HepG2 (cell line): ENCODE data around the gene SMARCA5. TPM values are rescaled to one million over a fixed set of nuclear protein-coding genes. Genes with fewer than 3 reads are reported as not detected.

Source experiments
- ATAC-seq: fragments of 200-7000 bp; cut with Tn5 transposase; 3 replicates; pipeline ENCODE4 v1.9.1; 2020; ENCODE audit warnings: mild to moderate bottlenecking, moderate library complexity
- BruUV-seq: library from RNA; stranded (reverse); fragments of 400-500 nt; replicated peaks from 2 replicates; lab custom pipeline; 2021; lab: Mats Ljungman, UMichigan
- CTCF ChIA-PET: fragments of 300-600 bp; formaldehyde crosslinking; extraction: SDS; loops from one replicate; lab custom pipeline; 2021; ENCODE audit warnings: low total read pairs, inconsistent platforms, low intra/inter-chr PET ratio; lab: Yijun Ruan, JAX
- POLR2A ChIA-PET: fragments of 350-600 bp; sonication (Branson Sonifier 250); formaldehyde crosslinking; loops from one replicate; lab custom pipeline; 2020; ENCODE audit warnings: antibody characterized with exemption, inconsistent platforms; lab: Yijun Ruan, JAX
- DNase-seq: peaks from one replicate; pipeline ENCODE4 v3.0.0-alpha.2; 2015; ENCODE audit warnings: low spot score
- FAIRE-seq: peaks from 3 replicates; lab custom pipeline; 2011; peaks lifted over from hg19 to GRCh38; lab: Jason Lieb, UNC
- H2AFZ ChIP-seq: one replicate; pipeline ENCODE4 v1.6.1; 2011; ENCODE audit warnings: low read length, inconsistent platforms
- H3K27ac ChIP-seq: fragments of 300-600 bp; 3 replicates; pipeline ENCODE4 v1.8.0; 2011; ENCODE audit warnings: mixed run types, mild to moderate bottlenecking, mixed read lengths, low read length, inconsistent platforms; ENCODE audit not compliant: insufficient read depth; ENCODE audit errors: extremely low read length
- H3K27me3 ChIP-seq, 2 experiments: fragments of 200-600 bp in 1 of 2; 2 replicates in 1 of 2; 3 replicates in 1 of 2; pipeline versions ENCODE4 v1.6.0 to v1.8.0; 2011; ENCODE audit warnings: low read length in 2 of 2, mild to moderate bottlenecking in 2 of 2, moderate library complexity in 2 of 2, inconsistent platforms in 1 of 2; ENCODE audit not compliant: insufficient read depth in 2 of 2, control insufficient read depth in 1 of 2
- H3K36me3 ChIP-seq, 2 experiments: fragments of 200-600 bp in 1 of 2; replicated peaks in 1 of 2; 2 replicates in 1 of 2; 3 replicates in 1 of 2; pipeline versions ENCODE4 v1.5.1 to v1.8.0; 2011; ENCODE audit warnings: low read length in 2 of 2, inconsistent platforms in 1 of 2; ENCODE audit not compliant: insufficient read depth in 2 of 2, control insufficient read depth in 1 of 2
- H3K4me1 ChIP-seq: 2 replicates; pipeline ENCODE4 v1.5.1; 2012; ENCODE audit warnings: low read length, inconsistent platforms; ENCODE audit not compliant: insufficient read depth
- H3K4me2 ChIP-seq: 2 replicates; pipeline ENCODE4 v1.6.0; 2011; ENCODE audit warnings: low read depth, low read length, inconsistent platforms
- H3K4me3 ChIP-seq, 3 experiments: fragments of 200-600 bp in 1 of 3; sonication (generic), shearing (Covaris generic) in 1 of 3; replicated peaks in 1 of 3; 2 replicates each; pipeline ENCODE4 v1.5.1; 2011 to 2016; ENCODE audit warnings: low read length in 3 of 3, inconsistent platforms in 2 of 3, low read depth in 2 of 3, mild to moderate bottlenecking in 2 of 3, control low read depth in 1 of 3, mixed read lengths in 1 of 3; ENCODE audit not compliant: insufficient read depth in 1 of 3
- H3K79me2 ChIP-seq: one replicate; pipeline ENCODE4 v1.6.1; 2011; ENCODE audit warnings: low read length, inconsistent platforms; ENCODE audit not compliant: insufficient read depth
- H3K9ac ChIP-seq: 2 replicates; pipeline ENCODE4 v1.6.0; 2011; ENCODE audit warnings: mild to moderate bottlenecking, low read depth, low read length, inconsistent platforms; ENCODE audit not compliant: insufficient read depth
- H3K9me3 ChIP-seq: 2 replicates; pipeline ENCODE4 v1.5.1; 2012; ENCODE audit warnings: mild to moderate bottlenecking, low read length
- H4K20me1 ChIP-seq: 2 replicates; pipeline ENCODE4 v1.6.0; 2011; ENCODE audit warnings: inconsistent platforms, mild to moderate bottlenecking, low read length, moderate library complexity; ENCODE audit not compliant: insufficient read depth
- AGO2 ChIP-seq: fragments of 200-400 bp; formaldehyde crosslinking; optimal IDR thresholded peaks from 2 replicates; pipeline ENCODE3; 2017; ENCODE audit warnings: mild to moderate bottlenecking, low read depth, low read length, moderate library complexity
- BATF2 ChIP-seq: sonication (generic); formaldehyde crosslinking; IDR thresholded peaks from 2 replicates; pipeline ENCODE4 v1.8.0; 2022; ENCODE audit warnings: mild to moderate bottlenecking, missing genetic modification reagents, moderate library complexity
- FOXO4 ChIP-seq: sonication (generic); formaldehyde crosslinking; conservative IDR thresholded peaks from 2 replicates; pipeline ENCODE4 v1.8.1; 2023; ENCODE audit warnings: missing genetic modification reagents
- GATA4 ChIP-seq: sonication (generic); IDR thresholded peaks from 2 replicates; pipeline ENCODE4 v1.6.1; 2016; ENCODE audit warnings: antibody characterized with exemption, low read depth, borderline replicate concordance
- KLF16 ChIP-seq, 2 experiments: sonication (generic) in 1 of 2; formaldehyde crosslinking in 1 of 2; IDR thresholded peaks; 2 replicates each; pipeline versions ENCODE4 v1.6.1 to v1.8.0; 2016 to 2023; ENCODE audit warnings: missing genetic modification reagents in 2 of 2, missing compliant biosample characterization in 1 of 2
- MEF2D ChIP-seq: sonication (generic); formaldehyde crosslinking; IDR thresholded peaks from 2 replicates; pipeline ENCODE4 v1.5.1; 2020; ENCODE audit warnings: mild to moderate bottlenecking, missing genetic modification reagents
- NCOA2 ChIP-seq: sonication (generic); formaldehyde crosslinking; IDR thresholded peaks from 2 replicates; pipeline ENCODE4 v1.8.0; 2022; ENCODE audit warnings: inconsistent platforms
- PATZ1 ChIP-seq: sonication (generic); formaldehyde crosslinking; IDR thresholded peaks from 2 replicates; pipeline ENCODE4 v1.4.0; 2020; ENCODE audit warnings: missing genetic modification reagents
- SNAPC2 ChIP-seq: sonication (generic); formaldehyde crosslinking; IDR thresholded peaks from 2 replicates; pipeline ENCODE4 v1.8.1; 2022; ENCODE audit warnings: mild to moderate bottlenecking, missing genetic modification reagents
- SOX5 ChIP-seq: IDR thresholded peaks from 2 replicates; pipeline ENCODE4 v1.6.1; 2016; ENCODE audit warnings: borderline replicate concordance
- TARDBP ChIP-seq: sonication (generic); formaldehyde crosslinking; IDR thresholded peaks from 2 replicates; pipeline ENCODE4 v1.8.0; 2022; ENCODE audit warnings: mild to moderate bottlenecking, missing genetic modification reagents
- TRAFD1 ChIP-seq: sonication (generic); formaldehyde crosslinking; IDR thresholded peaks from 2 replicates; pipeline ENCODE4 v1.5.1; 2020; ENCODE audit warnings: missing genetic modification reagents, mild to moderate bottlenecking, borderline replicate concordance
- ZFP1 ChIP-seq: IDR thresholded peaks from 2 replicates; pipeline ENCODE4 v1.6.1; 2016
- ZHX1 ChIP-seq: sonication (generic); formaldehyde crosslinking; IDR thresholded peaks from 2 replicates; pipeline ENCODE4 v1.8.1; 2022; ENCODE audit warnings: low read depth, mild to moderate bottlenecking, missing genetic modification reagents
- ZNF766 ChIP-seq: sonication (generic); formaldehyde crosslinking; IDR thresholded peaks from 2 replicates; pipeline ENCODE4 v1.5.0; 2020; ENCODE audit warnings: missing genetic modification reagents, borderline replicate concordance
- WGBS: methylation state at CpG from one replicate; pipeline ENCODE4 v1.1.6; 2017; ENCODE audit warnings: low lambda C conversion rate; 5-methylcytosine and 5-hydroxymethylcytosine counted together
- in situ Hi-C: cut with HindIII; loops from 2 replicates; pipeline ENCODE4 v1.10.0; 2017; ENCODE audit warnings: low pct_unique_long_range_greater_than_20kb; ENCODE audit not compliant: extremely low pct_ligation_motif_present
- intact Hi-C: fragments of 100-400 bp; cut with micrococcal nuclease; formaldehyde crosslinking; loops from one replicate; pipeline ENCODE4 v1.10.0; 2022; ENCODE audit not compliant: unreplicated experiment
- polyA plus RNA-seq, 8 experiments: library from polyadenylated mRNA; depleted of rRNA in 3 of 8; stranded (reverse) in 7 of 8; unstranded in 1 of 8; fragments of >200 nt; fragmentation: Illumina TruSeq in 4 of 8; extraction: Trizol in 4 of 8; gene quantifications; 2 replicates each; pipeline versions ENCODE4 v1.2.1 to v1.2.3, GENCODE V29; 2011 to 2016; ENCODE audit warnings: low read depth in 4 of 8, missing spikeins in 1 of 8, mixed read lengths in 1 of 8; ENCODE audit not compliant: insufficient read depth in 1 of 8
- total RNA-seq, 5 experiments: library from RNA; depleted of rRNA; stranded (reverse); fragments of >200 nt; fragmentation: Illumina TruSeq; extraction: Trizol; gene quantifications; 2 replicates each; pipeline ENCODE4 v1.2.3, GENCODE V29; 2016; ENCODE audit warnings: low read depth in 1 of 5

SMARCA5 gene
- total and polyA plus RNA-seq, 2 of the 13 experiments (the other 11 are each of a cell fraction or from before 2014, with no cell fraction given), result 7.0 to 37.5 TPM

GRCh38 chr4:143511906-143512305, 1.6 kb upstream of the SMARCA5 start (continued):
- TF ChIP-seq FOXO4 (CRISPR knock-in tag) (no peak), KLF16 (CRISPR knock-in tag; IDR thresholded peaks at IDR 0.05) (no peak), ZFP1 (CRISPR knock-in tag) (no peak), GATA4 (no peak), PATZ1 (CRISPR knock-in tag) (no peak), TRAFD1 (CRISPR knock-in tag) (no peak)

- Histone ChIP-seq H3K4me1 (peaks cover 43% of the 10 kb centered on the region), H3K4me3 (peak overlapping the region; percentile 83 to 93 (median 87)), H3K79me2 (peaks cover 44% of the 10 kb centered on the region), H3K27me3 (no peaks in the 10 kb centered on the region; a peak in 1 of 5 replicates), H3K36me3 (peaks cover 0 to 8% of the 10 kb centered on the region in 2 experiments; a peak in 2 of 5 replicates), H3K9me3 (no peaks in the 10 kb centered on the region), H3K27ac (peak overlapping the region; percentile 87), H3K9ac (peak overlapping the region; percentile 94), H2AFZ (peak overlapping the region; percentile 85), H4K20me1 (peaks cover 25% of the 10 kb centered on the region), H3K4me2 (peak overlapping the region; percentile 84)
- FAIRE-seq, result no peak
- TSS peak; percentile 72 for BruUV-seq
- ChIA-PET POLR2A (interaction anchor here (1.0 to 2.2 kb wide), 4 partner anchors 174 to 328 kb away, joined by 3 to 6 read pairs (median 5); partner anchors contain the start of genes GAB1 and USP38), CTCF (no interaction called here)
- DNase-seq, result no peak
- intact Hi-C loops, result loop anchor here (10.0 kb wide), 3 partner anchors 178 to 328 kb away; partner anchors contain the start of genes GAB1 and USP38
- in situ Hi-C loops, result loop anchor here (10.0 to 25.0 kb wide), 2 partner anchors 328 to 1599 kb away; partner anchors contain the start of gene USP38
- WGBS, result 3% methylated on average over 8 of the region's 18 CpGs
- peak; percentile 22 for ATAC-seq
- no peak for TF ChIP-seq SOX5
- TF ChIP-seq ZHX1 (CRISPR knock-in tag), result 0 out of 2 replicates have a peak, but pooled peaks have one; percentile 16
- no peak for TF ChIP-seq AGO2
- TF ChIP-seq SNAPC2 (CRISPR knock-in tag), result no peak
- no peak for TF ChIP-seq MEF2D (CRISPR knock-in tag)
- TF ChIP-seq TARDBP (CRISPR knock-in tag), result 0 out of 2 replicates have a peak, but pooled peaks have one; percentile 12
- no peak for TF ChIP-seq ZNF766 (CRISPR knock-in tag)
- TF ChIP-seq BATF2 (CRISPR knock-in tag), result no peak
- no peak for TF ChIP-seq NCOA2 (CRISPR knock-in tag)
These were observed 556 bp upstream of the SMARCA5 start for GRCh38 chr4:143512978-143513313.
